ENCODE results near the gene DSP.

GRCh38 chr6:7631466-7631865 is 90.0 kb downstream of the DSP start:
- TF ChIP-seq CTCF (IDR thresholded peaks at IDR 0.05; ENCODE audit: borderline replicate concordance, extremely low read depth, low read length, poor library complexity, severe bottlenecking) (no peak), EZH2 (IDR thresholded peaks at IDR 0.05; ENCODE audit: borderline replicate concordance, low read depth, low read length, severe bottlenecking) (no peak)

Data from DND-41 (cell line).